Measurements from ENCODE around the gene CTBP1.

CTBP1 gene

DNA sequence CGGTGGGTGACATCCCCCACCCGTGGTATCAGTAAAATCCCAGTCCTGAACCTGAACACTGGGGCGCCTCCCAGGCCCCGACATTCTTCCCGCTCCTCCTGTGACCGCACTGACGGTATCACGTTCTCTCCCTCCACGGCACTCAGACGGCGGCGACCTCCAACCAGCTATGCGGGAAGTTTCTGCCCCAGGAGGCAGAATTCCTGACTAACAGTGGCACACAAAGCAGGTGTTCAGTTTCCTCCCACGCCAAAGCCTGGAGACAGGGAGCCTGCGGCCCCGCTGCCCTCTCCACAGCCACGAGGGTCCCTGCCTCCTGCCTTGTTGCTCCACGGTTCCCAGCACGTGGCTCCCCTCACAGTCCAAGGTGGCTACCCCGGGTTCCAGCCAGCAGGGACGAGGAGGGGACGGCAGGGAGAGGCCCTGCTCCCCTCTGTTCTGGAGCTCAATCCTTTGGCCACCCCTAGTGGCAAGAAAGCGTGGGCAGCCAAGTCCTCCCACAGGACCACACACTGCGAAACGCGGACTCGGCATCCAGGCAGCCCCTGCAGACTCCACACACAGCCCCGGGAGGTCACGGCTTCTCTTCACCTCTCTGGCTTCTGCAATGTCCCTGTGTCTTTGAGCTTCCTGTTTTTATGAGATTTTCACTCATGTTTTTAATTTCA is 15.2 kb downstream of the CTBP1 start:
- no peak for TF ChIP-seq YY1 (IDR thresholded peaks at IDR 0.05; ENCODE audit: low read depth)
- TF ChIP-seq NFIC (IDR thresholded peaks at IDR 0.05) = no peak
- TF ChIP-seq EP300 (IDR thresholded peaks at IDR 0.05; ENCODE audit: borderline replicate concordance) = no peak
- TF ChIP-seq, protein P1, sequence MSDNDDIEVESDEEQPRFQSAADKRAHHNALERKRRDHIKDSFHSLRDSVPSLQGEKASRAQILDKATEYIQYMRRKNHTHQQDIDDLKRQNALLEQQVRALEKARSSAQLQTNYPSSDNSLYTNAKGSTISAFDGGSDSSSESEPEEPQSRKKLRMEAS (IDR thresholded peaks at IDR 0.05) = no peak

DNA sequence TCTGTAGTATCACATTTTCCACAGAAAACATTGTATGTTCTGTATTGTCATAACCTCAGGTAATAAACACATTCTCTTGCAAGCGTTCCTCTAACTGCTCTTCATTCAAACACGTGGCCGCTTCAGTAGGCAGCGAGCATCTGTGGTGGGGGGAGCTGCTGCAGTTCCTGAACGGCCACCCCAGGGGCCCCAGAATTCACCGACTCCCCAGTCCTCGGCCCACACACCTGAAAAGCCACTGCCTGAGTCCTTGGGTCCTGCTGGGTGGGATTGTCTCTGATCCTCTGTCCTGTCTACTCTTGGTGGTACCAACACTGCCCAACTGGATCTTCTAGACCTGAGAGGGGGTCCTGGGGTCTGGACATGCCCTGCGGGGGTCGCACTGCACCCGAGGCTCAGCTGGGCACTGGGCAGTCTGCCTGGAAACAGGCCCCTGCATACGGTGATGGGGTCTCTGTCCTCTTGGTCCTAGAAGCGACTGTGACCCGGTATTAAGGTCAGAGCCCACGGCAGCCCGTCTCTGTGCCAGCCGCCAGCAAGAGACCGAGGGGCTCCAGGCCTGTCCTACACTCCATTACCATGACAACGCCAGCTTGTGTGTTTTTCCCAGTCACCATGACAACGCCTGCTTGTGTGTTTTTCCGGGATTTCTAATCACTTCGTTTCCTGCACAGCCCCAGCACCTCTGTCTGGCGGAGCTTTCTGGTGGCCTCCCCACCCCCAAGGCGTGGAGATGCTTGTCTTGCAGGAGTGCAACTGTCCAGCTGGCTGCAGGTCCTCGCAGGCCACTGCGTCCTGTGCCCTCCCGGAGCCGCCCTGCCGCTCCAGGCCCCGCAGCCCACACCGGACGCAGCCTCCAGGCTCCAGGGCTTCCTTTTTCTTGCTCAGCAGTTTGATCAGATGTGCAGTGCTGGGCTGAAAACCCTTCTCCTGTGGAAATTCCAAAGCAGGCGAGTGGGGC is 16.0 kb downstream of the CTBP1 start:
- TF ChIP-seq, protein P1 (IDR thresholded peaks at IDR 0.05) = no peak
- TF ChIP-seq TAF1 (IDR thresholded peaks at IDR 0.05; ENCODE audit: low read depth) (no peak), FOXM1 (IDR thresholded peaks at IDR 0.05; ENCODE audit: borderline replicate concordance, low read depth) (no peak), TCF12 (IDR thresholded peaks at IDR 0.05; ENCODE audit: low read depth) (no peak), CREB1 (IDR thresholded peaks at IDR 0.05; ENCODE audit: low read depth) (no peak), TEAD4 (IDR thresholded peaks at IDR 0.05) (no peak), NFIC (IDR thresholded peaks at IDR 0.05) (no peak)

DNA sequence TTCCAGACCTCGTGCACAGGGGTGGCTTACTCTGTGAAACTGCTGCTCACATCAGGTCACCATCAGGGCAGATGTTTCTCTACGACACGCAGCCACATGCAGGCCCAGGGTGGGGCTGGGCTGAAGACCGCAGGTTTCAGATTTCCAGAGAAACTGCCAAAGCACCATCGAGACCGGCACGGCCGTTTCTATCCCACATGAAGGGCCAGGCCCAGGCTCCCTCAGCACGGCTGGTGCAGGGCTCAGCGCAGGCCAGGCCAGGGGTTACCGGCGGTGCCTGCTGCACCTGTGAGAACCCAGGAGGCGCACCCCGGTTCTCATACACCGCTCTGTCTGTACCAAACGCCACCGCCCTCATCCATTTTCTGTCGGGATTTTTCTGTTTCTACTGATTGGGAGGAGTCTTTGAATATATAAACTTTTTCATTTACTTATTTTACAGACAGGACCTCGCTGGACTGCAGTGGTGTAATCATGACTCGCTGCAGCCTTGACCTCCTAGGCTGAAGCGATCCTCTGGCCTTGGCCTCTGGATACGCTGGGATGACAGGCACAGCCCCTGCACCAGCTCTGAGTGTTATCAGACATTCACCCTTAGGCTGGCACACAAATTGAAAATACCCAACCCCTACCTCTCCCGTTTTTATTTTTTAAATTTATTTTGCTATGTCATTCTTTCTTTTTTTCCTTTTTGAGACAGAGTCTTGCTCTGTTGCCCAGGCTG is 17.1 kb downstream of the CTBP1 start:
- no peak for TF ChIP-seq TAF1 (IDR thresholded peaks at IDR 0.05; ENCODE audit: low read depth)
- TF ChIP-seq RAD21 (IDR thresholded peaks at IDR 0.05; ENCODE audit: low read depth) = no peak
- TF ChIP-seq CEBPB (IDR thresholded peaks at IDR 0.05) = no peak
- no peak for TF ChIP-seq CREB1 (IDR thresholded peaks at IDR 0.05; ENCODE audit: low read depth)
- TF ChIP-seq, protein P1 (IDR thresholded peaks at IDR 0.05) = no peak
- no peak for TF ChIP-seq ZBTB7A (IDR thresholded peaks at IDR 0.05; ENCODE audit: low read depth)
- no peak for TF ChIP-seq TCF12 (IDR thresholded peaks at IDR 0.05; ENCODE audit: low read depth)
- no peak for TF ChIP-seq NFIC (IDR thresholded peaks at IDR 0.05)
- TF ChIP-seq EGR1 (IDR thresholded peaks at IDR 0.05) = no peak
- TF ChIP-seq YY1 (IDR thresholded peaks at IDR 0.05; ENCODE audit: low read depth) = no peak
- TF ChIP-seq, protein P2, sequence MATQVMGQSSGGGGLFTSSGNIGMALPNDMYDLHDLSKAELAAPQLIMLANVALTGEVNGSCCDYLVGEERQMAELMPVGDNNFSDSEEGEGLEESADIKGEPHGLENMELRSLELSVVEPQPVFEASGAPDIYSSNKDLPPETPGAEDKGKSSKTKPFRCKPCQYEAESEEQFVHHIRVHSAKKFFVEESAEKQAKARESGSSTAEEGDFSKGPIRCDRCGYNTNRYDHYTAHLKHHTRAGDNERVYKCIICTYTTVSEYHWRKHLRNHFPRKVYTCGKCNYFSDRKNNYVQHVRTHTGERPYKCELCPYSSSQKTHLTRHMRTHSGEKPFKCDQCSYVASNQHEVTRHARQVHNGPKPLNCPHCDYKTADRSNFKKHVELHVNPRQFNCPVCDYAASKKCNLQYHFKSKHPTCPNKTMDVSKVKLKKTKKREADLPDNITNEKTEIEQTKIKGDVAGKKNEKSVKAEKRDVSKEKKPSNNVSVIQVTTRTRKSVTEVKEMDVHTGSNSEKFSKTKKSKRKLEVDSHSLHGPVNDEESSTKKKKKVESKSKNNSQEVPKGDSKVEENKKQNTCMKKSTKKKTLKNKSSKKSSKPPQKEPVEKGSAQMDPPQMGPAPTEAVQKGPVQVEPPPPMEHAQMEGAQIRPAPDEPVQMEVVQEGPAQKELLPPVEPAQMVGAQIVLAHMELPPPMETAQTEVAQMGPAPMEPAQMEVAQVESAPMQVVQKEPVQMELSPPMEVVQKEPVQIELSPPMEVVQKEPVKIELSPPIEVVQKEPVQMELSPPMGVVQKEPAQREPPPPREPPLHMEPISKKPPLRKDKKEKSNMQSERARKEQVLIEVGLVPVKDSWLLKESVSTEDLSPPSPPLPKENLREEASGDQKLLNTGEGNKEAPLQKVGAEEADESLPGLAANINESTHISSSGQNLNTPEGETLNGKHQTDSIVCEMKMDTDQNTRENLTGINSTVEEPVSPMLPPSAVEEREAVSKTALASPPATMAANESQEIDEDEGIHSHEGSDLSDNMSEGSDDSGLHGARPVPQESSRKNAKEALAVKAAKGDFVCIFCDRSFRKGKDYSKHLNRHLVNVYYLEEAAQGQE (IDR thresholded peaks at IDR 0.05; ENCODE audit: low read depth) = no peak

DNA sequence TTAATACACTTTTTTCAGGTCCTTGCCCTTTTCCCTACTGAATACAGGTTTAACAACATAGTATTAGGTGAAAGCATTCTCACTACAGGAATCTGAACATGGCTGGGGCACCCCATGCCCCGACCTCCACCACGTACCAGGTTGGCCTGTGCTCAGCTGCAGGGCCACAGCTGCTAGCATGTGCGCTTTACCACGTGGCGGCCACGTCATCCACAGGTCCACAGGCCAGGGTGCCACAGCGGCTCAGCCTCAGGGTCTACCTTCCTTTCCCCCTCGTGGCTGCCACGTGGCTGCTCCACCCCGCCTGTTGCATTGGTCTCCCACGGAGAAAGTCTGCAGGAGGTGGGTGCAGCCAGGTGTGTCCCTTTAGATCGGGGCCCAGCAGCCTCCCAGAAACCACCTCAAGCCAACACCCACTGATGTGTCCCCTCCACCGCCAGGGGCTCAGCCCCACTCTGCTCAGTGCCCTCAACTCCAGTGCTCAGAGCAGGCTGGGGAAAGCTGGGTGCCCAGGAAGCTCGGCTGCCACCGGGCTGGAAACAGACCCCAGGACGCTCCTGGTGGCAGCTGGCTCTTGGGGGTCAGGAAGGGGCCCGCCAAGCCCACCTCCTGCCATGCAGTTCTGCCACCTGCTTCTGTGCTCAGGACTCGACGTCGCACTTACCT is 17.8 kb downstream of the CTBP1 start:
- no peak for TF ChIP-seq EGR1 (IDR thresholded peaks at IDR 0.05)
- TF ChIP-seq EP300 (IDR thresholded peaks at IDR 0.05; ENCODE audit: borderline replicate concordance) = no peak
- TF ChIP-seq, protein P3, sequence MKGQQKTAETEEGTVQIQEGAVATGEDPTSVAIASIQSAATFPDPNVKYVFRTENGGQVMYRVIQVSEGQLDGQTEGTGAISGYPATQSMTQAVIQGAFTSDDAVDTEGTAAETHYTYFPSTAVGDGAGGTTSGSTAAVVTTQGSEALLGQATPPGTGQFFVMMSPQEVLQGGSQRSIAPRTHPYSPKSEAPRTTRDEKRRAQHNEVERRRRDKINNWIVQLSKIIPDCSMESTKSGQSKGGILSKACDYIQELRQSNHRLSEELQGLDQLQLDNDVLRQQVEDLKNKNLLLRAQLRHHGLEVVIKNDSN (IDR thresholded peaks at IDR 0.05) = no peak
- TF ChIP-seq NFIC (IDR thresholded peaks at IDR 0.05) = no peak
- no peak for TF ChIP-seq RAD21 (IDR thresholded peaks at IDR 0.05; ENCODE audit: low read depth)
- no peak for TF ChIP-seq TEAD4 (IDR thresholded peaks at IDR 0.05)
- TF ChIP-seq FOXM1 (IDR thresholded peaks at IDR 0.05; ENCODE audit: borderline replicate concordance, low read depth) = no peak

DNA sequence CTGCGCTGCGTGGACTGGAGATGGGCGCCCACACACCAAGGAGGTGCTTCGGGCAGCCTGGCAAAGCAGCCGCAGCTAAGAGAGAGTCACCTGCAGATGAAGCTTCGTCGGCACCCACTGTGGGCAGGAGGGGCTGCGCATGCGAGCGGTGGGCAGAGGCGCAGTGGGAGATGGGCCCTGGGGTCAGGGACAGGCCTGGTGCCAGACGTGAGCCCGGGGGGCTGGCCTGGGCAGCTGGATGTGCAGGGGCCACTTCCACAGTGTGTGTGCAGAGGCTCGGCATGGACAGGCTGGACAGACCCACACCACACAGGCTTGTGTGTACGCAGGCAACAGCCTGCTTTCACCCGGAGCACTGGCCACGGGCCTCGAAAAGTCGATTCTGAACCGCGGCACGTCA is 18.6 kb downstream of the CTBP1 start:
- no peak for TF ChIP-seq YY1 (IDR thresholded peaks at IDR 0.05; ENCODE audit: low read depth)
- no peak for TF ChIP-seq TCF12 (IDR thresholded peaks at IDR 0.05; ENCODE audit: low read depth)
- TF ChIP-seq, protein P3 (IDR thresholded peaks at IDR 0.05) = no peak
- no peak for TF ChIP-seq EGR1 (IDR thresholded peaks at IDR 0.05)
- no peak for TF ChIP-seq FOXM1 (IDR thresholded peaks at IDR 0.05; ENCODE audit: borderline replicate concordance, low read depth)
- no peak for TF ChIP-seq CREB1 (IDR thresholded peaks at IDR 0.05; ENCODE audit: low read depth)
- TF ChIP-seq CEBPB (IDR thresholded peaks at IDR 0.05) = no peak
- no peak for TF ChIP-seq TAF1 (IDR thresholded peaks at IDR 0.05; ENCODE audit: low read depth)

DNA sequence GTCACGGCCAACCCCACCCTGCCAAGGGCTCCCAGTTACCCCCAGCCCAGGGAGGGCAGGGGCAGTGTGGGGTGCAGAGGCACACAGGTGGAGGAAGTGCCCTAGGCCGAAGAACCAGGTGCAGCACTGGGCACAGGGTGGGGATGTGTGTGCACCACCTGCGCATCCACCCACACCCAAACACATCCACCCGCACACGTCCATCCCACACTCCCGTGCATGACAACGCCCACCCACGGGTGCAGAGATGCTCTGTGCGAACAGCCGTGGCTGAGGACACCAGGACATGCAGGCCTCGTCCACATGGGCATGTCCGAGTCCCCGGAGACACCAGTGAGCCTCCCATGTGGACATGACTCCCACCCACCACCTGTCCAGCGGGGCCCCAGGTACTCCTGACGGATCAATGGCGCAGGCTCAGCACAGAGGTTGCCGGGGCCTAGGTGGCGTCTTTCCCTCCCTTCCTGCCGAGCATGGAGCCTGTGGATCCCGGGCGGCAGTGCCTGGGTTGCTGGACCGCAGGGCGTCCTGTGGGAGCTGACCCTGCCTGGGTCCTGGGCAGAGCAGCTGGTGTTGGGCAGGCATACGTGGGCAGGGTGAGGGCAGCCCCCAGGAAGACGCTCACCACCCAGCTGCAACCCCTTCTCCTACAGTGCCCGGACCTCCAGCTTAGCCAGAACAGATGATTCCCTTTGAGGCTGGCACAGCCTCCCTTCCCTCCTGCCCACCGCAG is 19.6 kb downstream of the CTBP1 start:
- TF ChIP-seq NFIC (IDR thresholded peaks at IDR 0.05) (no peak), CEBPB (IDR thresholded peaks at IDR 0.05) (no peak), EP300 (IDR thresholded peaks at IDR 0.05; ENCODE audit: borderline replicate concordance) (no peak), TEAD4 (IDR thresholded peaks at IDR 0.05) (no peak), EGR1 (IDR thresholded peaks at IDR 0.05) (no peak), YY1 (IDR thresholded peaks at IDR 0.05; ENCODE audit: low read depth) (no peak)
- TF ChIP-seq, protein P2 (IDR thresholded peaks at IDR 0.05; ENCODE audit: low read depth) = no peak
- TF ChIP-seq, protein P1 (IDR thresholded peaks at IDR 0.05) = no peak
